GM12875 (cell line): ENCODE data around the gene PRKCQ.

ENCODE experiments used
- H3K4me3 ChIP-seq: one replicate; pipeline ENCODE4 v1.5.1; 2011; ENCODE audit warnings: low read depth, low read length, control low read depth
- CTCF ChIP-seq: IDR thresholded peaks from 2 replicates; pipeline ENCODE4 v1.5.1; 2011; ENCODE audit warnings: low read depth, mild to moderate bottlenecking, control low read depth, inconsistent platforms, low read length, moderate library complexity, borderline replicate concordance; ENCODE audit not compliant: insufficient read depth

The PRKCQ gene

GRCh38 chr10:6498771-6499170 lies 81.3 kb downstream of the PRKCQ start:
- no peak for TF ChIP-seq CTCF
- no peak overlapping the region for H3K4me3 ChIP-seq

GRCh38 chr10:6497620-6498019 lies 82.5 kb downstream of the PRKCQ start:
- no peak for TF ChIP-seq CTCF
- H3K4me3 ChIP-seq, result no peak overlapping the region

GRCh38 chr10:6494936-6495592 lies 85.0 kb downstream of the PRKCQ start:
- no peak for TF ChIP-seq CTCF
- H3K4me3 ChIP-seq, result no peak overlapping the region

GRCh38 chr10:6494442-6494819 lies 85.6 kb downstream of the PRKCQ start:
- no peak overlapping the region for H3K4me3 ChIP-seq
- TF ChIP-seq CTCF, result no peak

- TF ChIP-seq CTCF, result no peak
Observed at GRCh38 chr10:6493521-6494441, 86.3 kb downstream of the PRKCQ start.

GRCh38 chr10:6492896-6493295 lies 87.2 kb downstream of the PRKCQ start:
- TF ChIP-seq CTCF, result no peak
- H3K4me3 ChIP-seq, result no peak overlapping the region

More at GRCh38 chr10:6493521-6494441, 86.3 kb downstream of the PRKCQ start:
- no peak overlapping the region for H3K4me3 ChIP-seq
